Psoas muscle (tissue), 8 donors: ENCODE measurements around the gene HDC. TPM values are rescaled to one million over a fixed set of nuclear protein-coding genes. Genes with fewer than 3 reads are reported as not detected.

Experiments used
- ATAC-seq, 4 donors: fragments of 200-7000 bp; cut with Tn5 transposase; one replicate each; pipeline ENCODE4 v1.9.1; 2020; ENCODE audit warnings: moderate library complexity in 3 of 4, mild to moderate bottlenecking in 2 of 4
- DNase-seq, 2 donors: peaks; one replicate each; pipeline ENCODE4 v3.0.0-alpha.2; 2020
- H3K27ac ChIP-seq: fragments of 200-600 bp; one replicate; pipeline ENCODE4 v1.8.0; 2022
- H3K27me3 ChIP-seq, 3 donors: fragments of 200-600 bp in 1 of 3; one replicate each; pipeline versions ENCODE4 v1.6.1 to v1.8.0; 2013 to 2022; ENCODE audit warnings: low read length in 2 of 3, mild to moderate bottlenecking in 2 of 3, moderate library complexity in 1 of 3; ENCODE audit not compliant: insufficient read depth in 3 of 3
- H3K36me3 ChIP-seq, 2 donors: fragments of 200-600 bp in 1 of 2; one replicate each; pipeline versions ENCODE4 v1.6.1 to v1.8.0; 2013 to 2022; ENCODE audit warnings: low read depth in 1 of 2, mild to moderate bottlenecking in 1 of 2, moderate library complexity in 1 of 2; ENCODE audit not compliant: insufficient read depth in 1 of 2
- H3K4me1 ChIP-seq: fragments of 200-600 bp; one replicate; pipeline ENCODE4 v1.8.0; 2022
- H3K4me3 ChIP-seq: fragments of 200-600 bp; one replicate; pipeline ENCODE4 v1.8.0; 2022; ENCODE audit warnings: mild to moderate bottlenecking
- H3K9me3 ChIP-seq: fragments of 200-600 bp; one replicate; pipeline ENCODE4 v1.8.0; 2022
- CTCF ChIP-seq: fragments of 200-600 bp; IDR thresholded peaks from one replicate; pipeline ENCODE4 v1.8.0; 2022; ENCODE audit warnings: antibody characterized with exemption
- WGBS, 3 donors: extraction: QIAGEN DNeasy Blood & Tissue Kit; methylation state at CpG; one replicate each; pipeline versions ENCODE4 v1.1.6 to v1.1.7; 2013; 5-methylcytosine and 5-hydroxymethylcytosine counted together
- intact Hi-C, 2 donors: fragments of 100-400 bp; cut with DNase I; formaldehyde crosslinking; loops; one replicate each; pipeline versions ENCODE4 v1.11.0 to v1.14.2; 2022
- polyA plus RNA-seq, 3 donors: library from polyadenylated mRNA; stranded (reverse); fragments of 200-250 nt; gene quantifications; one replicate each; pipeline ENCODE4 v1.2.3, GENCODE V29; 2013
- total RNA-seq, 4 donors: library from RNA; stranded (reverse); fragmentation: NEBNext Ultra II Directional in 2 of 4; extraction: Animal tissue kit (Norgen Biotek cat#: 25700) in 2 of 4; gene quantifications; one replicate each; pipeline versions ENCODE4 v1.2.1 to v1.2.4, GENCODE V29; 2021 to 2023
- donor health status: healthy with polysubstance abuse.
- donor health status: DM: no; HTN: no; CAD: no; lungs with moderate emphysema.
- donor health status: Bipolar disorder and iron deficiency.
- donor health status: healthy.
- donor health status: DM: yes; HTN: yes; CAD: no.
- donor health status: DM: no; HTN: no; CAD: no.
- donor health status: DM: no; HTN: no; CAD: no.
- donor health status: DM: yes; HTN: yes; CAD: no.

HDC gene
- total and polyA plus RNA-seq, 7 donors, result 0.03 to 0.97 (median 0.34) TPM

DNA sequence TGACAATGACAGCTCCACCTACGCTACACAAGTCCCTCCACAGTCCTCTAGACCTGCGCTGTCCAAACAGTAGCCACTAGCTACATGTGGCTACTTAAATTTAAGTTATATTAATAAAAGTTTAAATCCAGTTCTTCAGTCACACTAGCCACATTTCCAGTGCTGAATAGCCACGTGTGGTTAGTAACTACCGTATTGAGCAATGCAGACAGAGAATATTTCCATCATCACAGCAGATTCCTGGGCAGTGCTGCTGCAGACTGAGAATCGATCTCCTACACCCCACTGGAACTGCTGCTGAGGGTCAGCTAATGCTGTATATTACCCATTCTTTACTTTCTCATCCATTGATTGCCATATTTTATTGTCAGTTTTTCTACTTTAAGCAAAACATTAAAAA is 40.9 kb downstream of the HDC start:
- Histone ChIP-seq H3K4me1 (no peaks in the 10 kb centered on the region), H3K36me3 (no peaks in the 10 kb centered on the region), H3K9me3 (no peaks in the 10 kb centered on the region), H3K4me3 (no peak overlapping the region), H3K27me3 (peaks cover 0 to 2% (median 0%) of the 10 kb centered on the region in 3 donors), H3K27ac (no peak overlapping the region)
- WGBS, 3 donors, result 60 to 65% (median 64%) methylated on average over 5 of the region's 5 CpGs
- intact Hi-C loops, result no loop called here
- DNase-seq (no peak), ATAC-seq (no peak)
- TF ChIP-seq CTCF, result no peak

- Histone ChIP-seq H3K4me1 (no peaks in the 10 kb centered on the region), H3K36me3 (no peaks in the 10 kb centered on the region), H3K27ac (no peak overlapping the region), H3K4me3 (no peak overlapping the region), H3K27me3 (peaks cover 0 to 2% (median 0%) of the 10 kb centered on the region in 3 donors), H3K9me3 (no peaks in the 10 kb centered on the region)
- TF ChIP-seq CTCF, result no peak
- WGBS, 3 donors, result 42 to 64% (median 52%) methylated on average over 2 of the region's 2 CpGs
- ATAC-seq (no peak), DNase-seq (no peak)
- intact Hi-C loops, result no loop called here
Measured at GRCh38 chr15:50222181-50222580, 43.3 kb downstream of the HDC start.

DNA sequence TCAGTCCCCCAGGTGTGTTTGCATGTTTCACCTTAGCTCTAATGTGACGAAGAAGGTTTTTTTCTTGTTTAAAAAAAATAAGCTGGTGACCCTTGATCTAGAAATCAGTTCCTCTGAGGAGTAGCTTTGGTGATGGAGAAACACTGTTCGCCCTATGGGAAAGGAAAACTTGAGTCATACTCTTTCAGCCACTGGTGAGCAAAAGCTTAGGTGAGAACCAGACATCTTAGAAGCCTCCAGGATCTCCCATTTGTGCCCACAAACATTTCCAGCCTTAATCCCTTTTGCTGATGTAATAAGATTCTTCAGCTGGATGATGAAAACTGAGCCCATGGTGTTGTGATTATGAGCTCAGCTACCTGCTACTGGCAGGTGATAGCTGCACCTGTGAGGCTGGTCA is 45.7 kb downstream of the HDC start:
- TF ChIP-seq CTCF, result no peak
- intact Hi-C loops, result no loop called here
- Histone ChIP-seq H3K27me3 (peaks cover 0 to 2% (median 0%) of the 10 kb centered on the region in 3 donors), H3K4me3 (no peak overlapping the region), H3K27ac (no peak overlapping the region), H3K4me1 (no peaks in the 10 kb centered on the region), H3K9me3 (no peaks in the 10 kb centered on the region), H3K36me3 (no peaks in the 10 kb centered on the region)
- WGBS, 3 donors, result 62 to 64% (median 63%) methylated on average over 2 of the region's 2 CpGs
- DNase-seq (no peak), ATAC-seq (no peak)

DNA sequence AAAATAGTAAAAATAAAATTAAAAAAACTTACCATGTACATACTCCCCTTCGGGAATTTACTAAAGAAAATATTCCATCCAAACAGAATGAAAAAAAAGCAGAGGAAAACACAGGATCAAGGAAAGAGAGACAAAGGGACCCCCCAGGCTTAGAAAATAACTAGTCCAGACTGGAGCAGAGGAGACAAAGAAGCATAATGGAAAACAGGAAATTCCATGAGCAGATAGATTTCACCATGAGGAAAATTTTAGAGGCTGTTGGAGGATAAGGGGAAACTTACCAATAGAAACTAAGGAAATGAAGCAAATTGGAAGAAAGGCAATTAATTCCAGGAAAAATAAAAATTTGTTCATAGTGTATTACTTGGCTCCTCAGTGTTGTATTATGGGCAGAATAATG is 46.8 kb downstream of the HDC start:
- Histone ChIP-seq H3K4me3 (no peak overlapping the region), H3K27ac (no peak overlapping the region), H3K36me3 (no peaks in the 10 kb centered on the region), H3K4me1 (no peaks in the 10 kb centered on the region), H3K27me3 (peaks cover 0 to 2% (median 0%) of the 10 kb centered on the region in 3 donors), H3K9me3 (no peaks in the 10 kb centered on the region)
- intact Hi-C loops, result no loop called here
- 63 to 83% (median 64%) methylated on average over 1 of the region's 1 CpG for WGBS, 3 donors
- TF ChIP-seq CTCF, result no peak
- no peak for DNase-seq
- ATAC-seq, result no peak

- 12 to 29% (median 23%) methylated on average over 1 of the region's 1 CpG for whole genome bisulfite sequencing, 3 donors
- TF ChIP-seq CTCF, result no peak
Measured at GRCh38 chr15:50218291-50218690, 47.2 kb downstream of the HDC start.

More at GRCh38 chr15:50218291-50218690, 47.2 kb downstream of the HDC start:
- Histone ChIP-seq H3K27ac (no peak overlapping the region), H3K9me3 (no peaks in the 10 kb centered on the region), H3K27me3 (peaks cover 0 to 2% (median 0%) of the 10 kb centered on the region in 3 donors), H3K4me1 (no peaks in the 10 kb centered on the region), H3K4me3 (no peak overlapping the region), H3K36me3 (no peaks in the 10 kb centered on the region)
- DNase-seq (no peak), ATAC-seq (no peak)
- intact Hi-C loops, result no loop called here
